NB4 (cell line): ENCODE data around the gene MAPK1.

ENCODE experiments used
- MYC ChIP-seq: IDR thresholded peaks from 2 replicates; pipeline ENCODE4 v1.6.1; 2011; ENCODE audit warnings: low read depth, low read length
- POLR2A ChIP-seq: IDR thresholded peaks from 2 replicates; pipeline ENCODE4 v1.6.1; 2011; ENCODE audit warnings: mild to moderate bottlenecking; ENCODE audit not compliant: insufficient read length; ENCODE audit errors: extremely low read depth
- TF ChIP-seq, protein P1 (sequence below): IDR thresholded peaks from one replicate; pipeline ENCODE4 v1.5.1; 2012; ENCODE audit warnings: low read depth, low read length
- TF ChIP-seq, protein P2 (sequence below): IDR thresholded peaks from 2 replicates; pipeline ENCODE4 v1.6.1; 2011; ENCODE audit warnings: low read depth, low read length

DNA sequence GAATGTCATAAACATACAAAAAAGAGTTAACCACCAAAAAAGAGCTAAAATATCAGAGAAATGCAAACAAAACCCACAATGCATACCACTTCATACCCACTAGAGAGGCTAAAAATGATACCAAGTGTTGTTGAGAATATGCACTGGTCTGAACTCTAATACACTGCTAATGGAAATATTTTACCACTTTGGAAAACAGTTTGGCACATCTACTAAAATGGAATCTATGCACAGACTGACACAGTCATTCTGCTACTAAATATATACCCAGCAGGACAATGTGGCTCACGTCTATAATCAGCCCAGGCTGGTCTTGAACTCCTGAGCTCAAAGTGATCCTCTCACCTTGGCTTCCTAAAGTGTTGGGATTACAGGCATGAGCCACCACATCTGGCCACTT is 18.0 kb downstream of the MAPK1 start:
- TF ChIP-seq, protein P1, sequence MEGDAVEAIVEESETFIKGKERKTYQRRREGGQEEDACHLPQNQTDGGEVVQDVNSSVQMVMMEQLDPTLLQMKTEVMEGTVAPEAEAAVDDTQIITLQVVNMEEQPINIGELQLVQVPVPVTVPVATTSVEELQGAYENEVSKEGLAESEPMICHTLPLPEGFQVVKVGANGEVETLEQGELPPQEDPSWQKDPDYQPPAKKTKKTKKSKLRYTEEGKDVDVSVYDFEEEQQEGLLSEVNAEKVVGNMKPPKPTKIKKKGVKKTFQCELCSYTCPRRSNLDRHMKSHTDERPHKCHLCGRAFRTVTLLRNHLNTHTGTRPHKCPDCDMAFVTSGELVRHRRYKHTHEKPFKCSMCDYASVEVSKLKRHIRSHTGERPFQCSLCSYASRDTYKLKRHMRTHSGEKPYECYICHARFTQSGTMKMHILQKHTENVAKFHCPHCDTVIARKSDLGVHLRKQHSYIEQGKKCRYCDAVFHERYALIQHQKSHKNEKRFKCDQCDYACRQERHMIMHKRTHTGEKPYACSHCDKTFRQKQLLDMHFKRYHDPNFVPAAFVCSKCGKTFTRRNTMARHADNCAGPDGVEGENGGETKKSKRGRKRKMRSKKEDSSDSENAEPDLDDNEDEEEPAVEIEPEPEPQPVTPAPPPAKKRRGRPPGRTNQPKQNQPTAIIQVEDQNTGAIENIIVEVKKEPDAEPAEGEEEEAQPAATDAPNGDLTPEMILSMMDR: no peak
- TF ChIP-seq, protein P2, sequence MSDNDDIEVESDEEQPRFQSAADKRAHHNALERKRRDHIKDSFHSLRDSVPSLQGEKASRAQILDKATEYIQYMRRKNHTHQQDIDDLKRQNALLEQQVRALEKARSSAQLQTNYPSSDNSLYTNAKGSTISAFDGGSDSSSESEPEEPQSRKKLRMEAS: no peak
- TF ChIP-seq POLR2A (no peak), MYC (no peak)
